Ascending aorta (tissue), 2 donors: ENCODE data around the gene SLC29A1. TPM values are rescaled to one million over a fixed set of nuclear protein-coding genes. Genes with fewer than 3 reads are reported as not detected.
A peak's percentile ranks its signal among the peaks of the same experiment; 100 is the strongest.

Experiments used
- DNase-seq, 2 donors: peaks; one replicate each; pipeline ENCODE4 v3.0.0-alpha.2; 2019; ENCODE audit warnings: low spot score in 2 of 2
- H3K27ac ChIP-seq, 2 donors: fragments of 200-600 bp; sonication (generic); one replicate each; pipeline ENCODE4 v1.5.1; 2016 to 2017; ENCODE audit warnings: mild to moderate bottlenecking in 1 of 2
- H3K27me3 ChIP-seq: fragments of 200-600 bp; sonication (generic); one replicate; pipeline ENCODE4 v1.5.1; 2017
- H3K36me3 ChIP-seq, 2 donors: fragments of 200-600 bp; sonication (generic); one replicate each; pipeline ENCODE4 v1.5.1; 2016
- H3K4me1 ChIP-seq, 2 donors: fragments of 200-600 bp; sonication (generic); one replicate each; pipeline ENCODE4 v1.5.1; 2016 to 2017; ENCODE audit warnings: mild to moderate bottlenecking in 1 of 2
- H3K4me3 ChIP-seq, 2 donors: fragments of 200-600 bp; sonication (generic); one replicate each; pipeline ENCODE4 v1.5.1; 2016 to 2017; ENCODE audit warnings: mild to moderate bottlenecking in 1 of 2
- H3K9me3 ChIP-seq, 2 donors: fragments of 200-600 bp; sonication (generic); one replicate each; pipeline ENCODE4 v1.5.1; 2016
- CTCF ChIP-seq, 3 experiments: fragments of 200-600 bp in 2 of 3; fragments of 450-650 bp in 1 of 3; sonication (generic) in 2 of 3; IDR thresholded peaks; one replicate each; pipeline ENCODE4 v1.5.1; 2016 to 2019; ENCODE audit warnings: antibody characterized with exemption in 3 of 3, mild to moderate bottlenecking in 1 of 3, moderate library complexity in 1 of 3
- intact Hi-C: fragments of 100-400 bp; cut with DNase I; formaldehyde crosslinking; loops from one replicate; pipeline ENCODE4 v1.15.1; 2023
- total RNA-seq: library from RNA; depleted of rRNA; stranded (reverse); fragments of >200 nt; gene quantifications from one replicate; pipeline ENCODE4 v1.1.0, GENCODE V29; 2016

SLC29A1 gene
- total RNA-seq, 1 donor from 2014 or later: 224 TPM

- Histone ChIP-seq H3K9me3 (no peaks in the 10 kb centered on the region), H3K4me1 (peaks cover 0 to 13% of the 10 kb centered on the region in 2 donors), H3K27ac (no peak overlapping the region), H3K27me3 (no peaks in the 10 kb centered on the region), H3K36me3 (no peaks in the 10 kb centered on the region), H3K4me3 (no peak overlapping the region)
- TF ChIP-seq CTCF (IDR thresholded peaks at IDR 0.05): no peak
- DNase-seq: no peak
- intact Hi-C loops: no loop called here
Observed at GRCh38 chr6:44243345-44243744, 19.9 kb downstream of the SLC29A1 start.

DNA sequence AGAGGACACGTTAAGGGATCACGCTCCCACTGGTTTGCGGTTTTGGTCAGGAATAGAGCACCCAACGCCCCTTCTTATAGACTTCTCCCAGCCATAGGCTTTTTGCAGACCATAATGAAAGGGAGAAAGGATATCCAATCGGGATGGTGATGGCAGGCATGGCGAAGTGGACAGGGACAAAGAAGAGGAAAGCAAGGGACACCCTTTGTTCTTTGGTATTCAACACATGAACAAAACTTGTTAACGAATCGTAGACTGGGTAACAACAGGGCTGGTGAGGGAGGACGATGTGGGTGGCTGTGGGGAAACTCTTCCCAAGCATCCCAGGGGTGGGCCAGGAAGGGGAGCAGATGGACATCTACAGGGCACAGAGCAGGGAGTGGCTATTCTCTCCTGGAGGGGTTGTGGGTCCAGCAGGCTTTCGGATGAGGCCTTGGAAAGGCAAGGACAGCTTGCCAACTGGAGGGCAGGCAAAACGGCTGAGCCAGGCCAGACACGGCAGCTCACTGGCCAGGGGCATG is 22.1 kb downstream of the SLC29A1 start:
- Histone ChIP-seq H3K9me3 (no peaks in the 10 kb centered on the region), H3K27me3 (no peaks in the 10 kb centered on the region), H3K27ac (peak overlapping the region; percentile 99 to 100), H3K4me3 (peak overlapping the region; percentile 92 to 99), H3K36me3 (peaks cover 18 to 19% of the 10 kb centered on the region in 2 donors), H3K4me1 (peaks cover 0 to 22% of the 10 kb centered on the region in 2 donors)
- no peak for TF ChIP-seq CTCF (IDR thresholded peaks at IDR 0.05)
- intact Hi-C loops: loop anchor here (5.0 kb wide), 2 partner anchors 473 to 1073 kb away; partner anchors contain the start of genes SRF and VEGFA
- no peak for DNase-seq

DNA sequence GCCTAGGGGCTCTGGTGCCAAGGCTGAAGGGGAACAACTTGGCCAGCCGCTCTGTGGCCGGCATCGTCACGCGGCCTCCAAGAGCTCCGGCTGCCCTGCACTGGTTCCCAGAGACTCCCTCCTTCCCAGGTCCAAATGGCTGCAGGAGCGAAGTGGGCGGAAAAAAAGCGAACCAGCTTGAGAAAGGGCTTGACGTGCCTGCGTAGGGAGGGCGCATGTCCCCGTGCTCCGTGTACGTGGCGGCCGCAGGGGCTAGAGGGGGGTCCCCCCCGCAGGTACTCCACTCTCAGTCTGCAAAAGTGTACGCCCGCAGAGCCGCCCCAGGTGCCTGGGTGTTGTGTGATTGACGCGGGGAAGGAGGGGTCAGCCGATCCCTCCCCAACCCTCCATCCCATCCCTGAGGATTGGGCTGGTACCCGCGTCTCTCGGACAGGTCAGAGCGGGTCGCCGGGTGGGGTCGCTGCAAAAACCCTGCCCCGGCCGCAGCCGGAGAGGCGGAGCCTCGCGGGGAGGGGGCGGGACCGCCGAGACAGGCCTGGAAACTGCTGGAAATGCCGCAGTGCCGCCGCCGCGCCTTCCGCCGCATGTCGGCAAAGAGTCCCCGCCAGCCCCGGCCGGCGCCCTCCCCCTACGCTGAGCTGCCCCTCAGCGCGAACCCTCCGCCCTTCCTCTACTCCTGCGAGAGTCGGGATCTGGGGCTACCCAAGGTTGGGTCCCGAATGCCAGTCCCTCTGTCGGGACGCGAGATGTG is 22.7 kb downstream of the SLC29A1 start:
- peak; percentile 70 to 94 for DNase-seq

GRCh38 chr6:44246663-44247337 is 23.4 kb downstream of the SLC29A1 start, which contains the start of gene HSP90AB1:
HSP90AB1 (plus strand) TSS chr6:44247101; CDS start chr6:44248630, 1,529 bp downstream.
- peak within 1 kb of the TSS; percentile 92 to 99 for H3K4me3 ChIP-seq
- H3K27me3 ChIP-seq: no peaks in the 10 kb centered on the region
- H3K27ac ChIP-seq: peak within 1 kb of the TSS; percentile 99 to 100
- peaks cover 31 to 32% of the 10 kb centered on the region in 2 donors for H3K36me3 ChIP-seq
- peaks cover 0 to 30% of the 10 kb centered on the region in 2 donors for H3K4me1 ChIP-seq
- DNase-seq: peak; percentile 96 to 99
- H3K9me3 ChIP-seq: no peaks in the 10 kb centered on the region
- peak in 1 of 3 experiments; percentile 9 for TF ChIP-seq CTCF (IDR thresholded peaks at IDR 0.05)
- intact Hi-C loops: loop anchor here (1.0 to 5.0 kb wide), 5 partner anchors 8 to 1074 kb away; partner anchors contain the start of genes MRPL14, SRF, TMEM63B and VEGFA

More for the DNA sequence above, 22.7 kb downstream of the SLC29A1 start:
- Histone ChIP-seq H3K4me1 (peaks cover 0 to 23% of the 10 kb centered on the region in 2 donors), H3K4me3 (peak overlapping the region; percentile 92 to 99), H3K27me3 (no peaks in the 10 kb centered on the region), H3K36me3 (peaks cover 24 to 25% of the 10 kb centered on the region in 2 donors), H3K27ac (peak overlapping the region; percentile 99 to 100), H3K9me3 (no peaks in the 10 kb centered on the region)
- intact Hi-C loops: loop anchor here (1.0 to 5.0 kb wide), 5 partner anchors 8 to 1074 kb away; partner anchors contain the start of genes MRPL14, SRF, TMEM63B and VEGFA
- TF ChIP-seq CTCF (IDR thresholded peaks at IDR 0.05): peak in 1 of 3 experiments; percentile 41
